ENCODE data around the gene SF3B3.
"Not testable (repeated sequence)": the region's sequence is repeated elsewhere in the genome, so short reads cannot be mapped to it uniquely, and the experiment has no call there.

The SF3B3 gene

GRCh38 chr16:70621864-70622263, 98.2 kb downstream of the SF3B3 start:
- DNase-seq (ENCODE audit: low read depth) = not testable (repeated sequence)
